Lower leg skin (tissue), 3 donors: ENCODE results near the gene PAK5.

Experiments used
- CTCF ChIP-seq, 3 donors: fragments of 450-650 bp; IDR thresholded peaks; one replicate each; pipeline ENCODE4 v1.5.1; 2016; ENCODE audit warnings: antibody characterized with exemption in 3 of 3, mild to moderate bottlenecking in 3 of 3, moderate library complexity in 2 of 3
- POLR2A ChIP-seq, 2 donors: fragments of 450-650 bp; IDR thresholded peaks; one replicate each; pipeline ENCODE4 v1.6.1; 2016 to 2017; ENCODE audit warnings: antibody characterized with exemption in 2 of 2, mild to moderate bottlenecking in 1 of 2, moderate library complexity in 1 of 2

- TF ChIP-seq POLR2A (IDR thresholded peaks at IDR 0.05) = no peak
- no peak for TF ChIP-seq CTCF (IDR thresholded peaks at IDR 0.05)
These were observed 328.0 kb downstream of the PAK5 start for GRCh38 chr20:9510911-9511310.
